ENCODE data around the gene HIPK1.

DNA sequence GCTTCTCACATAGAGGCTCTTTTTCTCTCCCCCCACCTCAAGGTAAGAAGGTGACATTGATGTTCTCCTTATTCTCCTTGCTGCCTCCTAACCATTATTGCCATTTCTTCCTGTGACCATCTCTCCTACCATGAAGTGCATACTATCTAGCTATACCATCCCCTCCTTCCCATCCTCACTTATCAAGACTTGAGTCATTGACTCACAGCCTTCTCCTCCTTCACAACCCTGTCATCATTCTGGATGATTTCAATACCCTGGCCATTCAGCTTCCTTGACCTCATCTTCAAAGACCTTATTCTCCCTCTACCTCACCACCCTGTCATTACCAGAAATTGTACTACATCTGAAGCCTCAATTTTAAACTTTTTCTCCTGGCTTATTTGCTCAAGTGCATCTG is 10.9 kb upstream of the HIPK1 start:
- TF ChIP-seq, protein P1, sequence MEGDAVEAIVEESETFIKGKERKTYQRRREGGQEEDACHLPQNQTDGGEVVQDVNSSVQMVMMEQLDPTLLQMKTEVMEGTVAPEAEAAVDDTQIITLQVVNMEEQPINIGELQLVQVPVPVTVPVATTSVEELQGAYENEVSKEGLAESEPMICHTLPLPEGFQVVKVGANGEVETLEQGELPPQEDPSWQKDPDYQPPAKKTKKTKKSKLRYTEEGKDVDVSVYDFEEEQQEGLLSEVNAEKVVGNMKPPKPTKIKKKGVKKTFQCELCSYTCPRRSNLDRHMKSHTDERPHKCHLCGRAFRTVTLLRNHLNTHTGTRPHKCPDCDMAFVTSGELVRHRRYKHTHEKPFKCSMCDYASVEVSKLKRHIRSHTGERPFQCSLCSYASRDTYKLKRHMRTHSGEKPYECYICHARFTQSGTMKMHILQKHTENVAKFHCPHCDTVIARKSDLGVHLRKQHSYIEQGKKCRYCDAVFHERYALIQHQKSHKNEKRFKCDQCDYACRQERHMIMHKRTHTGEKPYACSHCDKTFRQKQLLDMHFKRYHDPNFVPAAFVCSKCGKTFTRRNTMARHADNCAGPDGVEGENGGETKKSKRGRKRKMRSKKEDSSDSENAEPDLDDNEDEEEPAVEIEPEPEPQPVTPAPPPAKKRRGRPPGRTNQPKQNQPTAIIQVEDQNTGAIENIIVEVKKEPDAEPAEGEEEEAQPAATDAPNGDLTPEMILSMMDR (IDR thresholded peaks at IDR 0.05 in 8 of 11, conservative IDR thresholded peaks at IDR 0.05 in 3 of 11) = no peak
- no peak for TF ChIP-seq POLR2AphosphoS5 (IDR thresholded peaks at IDR 0.05)

All from spleen (tissue), 7 donors.